CD4-positive, alpha-beta T cell treated with Interleukin-2 at 100 ng/mL for 4 hours (primary cell): ENCODE data around the gene TIMM29.
"Not testable (repeated sequence)": the region's sequence is repeated elsewhere in the genome, so short reads cannot be mapped to it uniquely, and the experiment has no call there.

Experiments
- DNase-seq: peaks from one replicate; pipeline ENCODE4 v3.0.0-alpha.2; 2020; ENCODE audit warnings: low spot score

Gene TIMM29

GRCh38 chr19:10943412-10943811 lies 14.8 kb downstream of the TIMM29 start:
- DNase-seq: not testable (repeated sequence)

- no peak for DNase-seq
These were observed 16.7 kb downstream of the TIMM29 start for GRCh38 chr19:10945264-10945663.

- no peak for DNase-seq
These were observed 18.5 kb downstream of the TIMM29 start for GRCh38 chr19:10946958-10947657.

- DNase-seq: no peak
These were observed 24.2 kb downstream of the TIMM29 start for GRCh38 chr19:10952809-10953208.

GRCh38 chr19:10959277-10959968 lies 30.8 kb downstream of the TIMM29 start:
- DNase-seq: not testable (repeated sequence)

- peak; percentile 97 for DNase-seq
These were observed 31.9 kb downstream of the TIMM29 start, which contains the start of gene SMARCA4 for GRCh38 chr19:10960314-10961072. TSS of gene SMARCA4 (plus strand) at chr19:10961030. CDS start at chr19:10984152, 23,122 bp downstream.

- no peak for DNase-seq
These were observed 32.7 kb downstream of the TIMM29 start for GRCh38 chr19:10961073-10961860.

GRCh38 chr19:10962863-10963262 lies 34.3 kb downstream of the TIMM29 start:
- no peak for DNase-seq

- DNase-seq: no peak
These were observed 35.3 kb downstream of the TIMM29 start for GRCh38 chr19:10963865-10964264.

- no peak for DNase-seq
These were observed 36.3 kb downstream of the TIMM29 start for GRCh38 chr19:10964903-10965302.

GRCh38 chr19:10965398-10965797 lies 36.8 kb downstream of the TIMM29 start:
- no peak for DNase-seq

- DNase-seq: no peak
These were observed 38.2 kb downstream of the TIMM29 start for GRCh38 chr19:10966809-10967208.

- DNase-seq: no peak
These were observed 40.0 kb downstream of the TIMM29 start for GRCh38 chr19:10968527-10969135.

GRCh38 chr19:10971107-10971726 lies 42.6 kb downstream of the TIMM29 start:
- DNase-seq: no peak

GRCh38 chr19:10975374-10976130 lies 46.9 kb downstream of the TIMM29 start:
- DNase-seq: no peak

- no peak for DNase-seq
These were observed 47.7 kb downstream of the TIMM29 start for GRCh38 chr19:10976131-10976892.

GRCh38 chr19:10977742-10978092 lies 49.1 kb downstream of the TIMM29 start:
- DNase-seq: no peak
